GM12892 (cell line): ENCODE measurements around the gene PRRC1.

Source experiments
- POLR2A ChIP-seq: IDR thresholded peaks from 2 replicates; pipeline ENCODE4 v1.6.1; 2011; ENCODE audit warnings: low read depth, low read length, control low read depth
- POLR2AphosphoS5 ChIP-seq: IDR thresholded peaks from 2 replicates; pipeline ENCODE4 v1.6.1; 2011; ENCODE audit warnings: low read depth, low read length, control low read depth

GRCh38 chr5:127529904-127530682, 12.7 kb downstream of the PRRC1 start:
- TF ChIP-seq POLR2A (no peak), POLR2AphosphoS5 (no peak)
